ENCODE measurements around the gene NTM.

The NTM gene

DNA sequence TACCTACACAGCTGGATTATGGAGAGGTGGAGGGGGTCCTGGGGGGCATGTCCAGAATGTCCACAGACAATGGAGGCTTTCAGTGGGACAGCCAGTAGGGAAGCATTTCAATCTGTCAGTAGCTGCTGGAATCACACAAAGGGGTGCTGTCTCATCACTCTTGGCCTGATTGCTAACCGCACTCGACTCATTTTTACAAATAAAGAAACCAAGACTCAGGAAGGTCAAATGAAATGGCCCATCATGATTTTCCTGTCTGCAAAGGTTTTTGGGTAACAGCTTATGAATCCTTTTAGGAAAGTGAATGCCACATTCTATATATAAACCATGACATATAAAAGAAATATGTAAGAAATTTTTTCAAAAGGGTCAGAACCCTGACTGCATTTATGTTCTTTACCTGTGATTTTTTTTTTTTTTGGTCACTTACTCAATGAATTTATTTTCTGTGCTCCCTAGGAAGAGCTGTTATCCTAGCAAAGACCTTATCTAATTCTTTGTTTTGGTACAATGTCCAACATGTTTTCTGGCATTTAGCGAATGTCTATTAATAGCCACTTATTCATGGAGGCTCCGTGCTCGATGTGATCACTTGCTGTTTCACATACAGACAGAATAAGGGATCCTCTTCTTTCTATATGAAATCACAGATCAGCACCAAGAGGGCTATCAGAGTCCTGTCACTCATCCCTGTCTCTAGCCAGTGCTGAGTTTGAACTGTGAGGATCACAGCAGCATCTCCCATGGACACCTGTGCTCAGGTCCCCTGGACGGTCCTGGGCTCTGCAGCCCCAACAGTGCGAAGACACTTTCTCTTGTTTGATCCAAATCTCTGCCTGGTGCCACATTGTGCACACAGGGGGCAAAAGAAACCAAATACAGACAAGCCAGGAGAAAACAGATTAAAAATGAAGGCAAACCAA is 979.7 kb downstream of the NTM start:
- Histone ChIP-seq H3K27me3 (ENCODE audit: insufficient read depth, poor library complexity, severe bottlenecking) (no peaks in the 10 kb centered on the region), H3K27ac (replicated peaks) (no peak overlapping the region), H3K4me3 (replicated peaks; ENCODE audit: insufficient read depth, low read length) (no peak overlapping the region)
- DNase-seq (ENCODE audit: low read depth in 1 of 2, low spot score in 1 of 2), result no peak
- no peak for TF ChIP-seq GABPA (IDR thresholded peaks at IDR 0.05; ENCODE audit: low read depth)
- TF ChIP-seq REST (IDR thresholded peaks at IDR 0.05; ENCODE audit: insufficient replicate concordance, low read depth), result no peak
- TF ChIP-seq, protein P1, sequence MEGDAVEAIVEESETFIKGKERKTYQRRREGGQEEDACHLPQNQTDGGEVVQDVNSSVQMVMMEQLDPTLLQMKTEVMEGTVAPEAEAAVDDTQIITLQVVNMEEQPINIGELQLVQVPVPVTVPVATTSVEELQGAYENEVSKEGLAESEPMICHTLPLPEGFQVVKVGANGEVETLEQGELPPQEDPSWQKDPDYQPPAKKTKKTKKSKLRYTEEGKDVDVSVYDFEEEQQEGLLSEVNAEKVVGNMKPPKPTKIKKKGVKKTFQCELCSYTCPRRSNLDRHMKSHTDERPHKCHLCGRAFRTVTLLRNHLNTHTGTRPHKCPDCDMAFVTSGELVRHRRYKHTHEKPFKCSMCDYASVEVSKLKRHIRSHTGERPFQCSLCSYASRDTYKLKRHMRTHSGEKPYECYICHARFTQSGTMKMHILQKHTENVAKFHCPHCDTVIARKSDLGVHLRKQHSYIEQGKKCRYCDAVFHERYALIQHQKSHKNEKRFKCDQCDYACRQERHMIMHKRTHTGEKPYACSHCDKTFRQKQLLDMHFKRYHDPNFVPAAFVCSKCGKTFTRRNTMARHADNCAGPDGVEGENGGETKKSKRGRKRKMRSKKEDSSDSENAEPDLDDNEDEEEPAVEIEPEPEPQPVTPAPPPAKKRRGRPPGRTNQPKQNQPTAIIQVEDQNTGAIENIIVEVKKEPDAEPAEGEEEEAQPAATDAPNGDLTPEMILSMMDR (IDR thresholded peaks at IDR 0.05; ENCODE audit: insufficient read depth, low read length), result no peak
- no peak for TF ChIP-seq SPI1 (IDR thresholded peaks at IDR 0.05; ENCODE audit: borderline replicate concordance, low read depth)
- TF ChIP-seq POLR2AphosphoS5 (IDR thresholded peaks at IDR 0.05; ENCODE audit: low read depth), result no peak

DNA sequence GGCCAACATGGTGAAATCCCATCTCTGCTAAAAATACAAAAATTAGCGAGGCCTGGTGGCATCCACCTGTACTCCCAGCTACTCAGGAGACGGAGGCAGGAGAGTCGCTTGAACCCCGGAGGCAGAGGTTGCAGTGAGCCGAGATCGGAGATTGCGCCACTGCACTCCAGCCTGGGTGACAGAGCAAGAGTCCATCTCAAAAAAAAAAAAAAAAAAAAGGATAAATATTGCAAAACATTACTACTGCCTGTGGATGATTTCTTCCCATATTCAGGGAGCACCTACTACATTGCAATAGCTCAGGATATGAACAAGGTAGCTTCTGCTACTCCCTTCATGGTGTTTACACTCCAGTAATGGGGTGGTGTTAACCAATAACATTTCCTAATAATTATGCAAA is 980.6 kb downstream of the NTM start:
- TF ChIP-seq REST (IDR thresholded peaks at IDR 0.05; ENCODE audit: insufficient replicate concordance, low read depth), result no peak
- Histone ChIP-seq H3K27ac (replicated peaks) (no peak overlapping the region), H3K27me3 (ENCODE audit: insufficient read depth, poor library complexity, severe bottlenecking) (no peaks in the 10 kb centered on the region), H3K4me3 (replicated peaks; ENCODE audit: insufficient read depth, low read length) (no peak overlapping the region)
- no peak for DNase-seq (ENCODE audit: low read depth in 1 of 2, low spot score in 1 of 2)

DNA sequence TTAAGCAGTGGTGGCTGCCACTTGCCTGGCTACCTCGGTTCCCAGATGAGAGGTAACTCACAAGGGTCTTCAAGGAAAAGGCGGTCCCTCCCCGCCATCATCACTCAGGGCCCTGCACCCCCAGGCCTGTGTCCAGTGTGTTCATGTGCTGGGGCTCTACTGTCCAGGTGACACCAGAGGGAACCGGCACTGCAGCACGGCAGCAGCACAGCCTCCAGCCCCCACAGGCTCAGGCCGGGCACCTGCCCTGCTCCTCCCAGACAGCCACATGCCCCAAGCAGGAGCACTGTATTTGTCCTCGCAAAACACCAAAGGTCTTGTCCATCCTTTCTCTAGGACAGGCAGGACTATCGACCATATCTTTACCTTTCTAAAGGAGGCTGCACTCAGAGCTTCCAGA is 982.1 kb downstream of the NTM start:
- DNase-seq (ENCODE audit: low read depth in 1 of 2, low spot score in 1 of 2), result no peak
- Histone ChIP-seq H3K27me3 (ENCODE audit: insufficient read depth, poor library complexity, severe bottlenecking) (no peaks in the 10 kb centered on the region), H3K27ac (replicated peaks) (no peak overlapping the region), H3K4me3 (replicated peaks; ENCODE audit: insufficient read depth, low read length) (no peak overlapping the region)
- TF ChIP-seq REST (IDR thresholded peaks at IDR 0.05; ENCODE audit: insufficient replicate concordance, low read depth) (no peak), SPI1 (IDR thresholded peaks at IDR 0.05; ENCODE audit: borderline replicate concordance, low read depth) (no peak), GABPA (IDR thresholded peaks at IDR 0.05; ENCODE audit: low read depth) (no peak), POLR2AphosphoS5 (IDR thresholded peaks at IDR 0.05; ENCODE audit: low read depth) (no peak)
- TF ChIP-seq, protein P1 (IDR thresholded peaks at IDR 0.05; ENCODE audit: insufficient read depth, low read length), result no peak
